ENCODE data around the gene SAMD8.
"Not testable (repeated sequence)": the region's sequence is repeated elsewhere in the genome, so short reads cannot be mapped to it uniquely, and the experiment has no call there.

SAMD8 gene

DNA sequence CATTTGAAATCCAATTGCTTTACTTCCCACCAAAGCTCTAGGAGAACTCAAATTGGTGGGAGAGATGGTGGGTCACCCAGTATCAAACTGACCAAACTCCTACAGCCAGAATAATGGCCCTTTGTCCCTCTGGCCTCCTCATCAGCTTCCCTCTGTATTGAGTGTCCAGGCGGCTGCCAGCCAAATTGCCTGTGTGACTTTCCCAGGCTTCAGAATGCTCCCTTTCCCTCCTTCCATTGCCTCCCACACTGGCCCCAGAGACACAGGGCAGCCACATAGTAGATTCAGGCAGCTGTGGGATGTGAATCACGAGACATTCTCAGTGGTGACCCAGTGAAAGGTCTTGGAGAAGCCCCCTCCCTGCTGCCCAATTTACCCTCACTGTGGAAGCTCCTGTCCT is 86.5 kb downstream of the SAMD8 start:
- no peaks in the 10 kb centered on the region for H3K36me3 Mint-ChIP-seq (ENCODE audit: low read depth)
- DNase-seq (no peak), ATAC-seq (no peak)
- no peak overlapping the region for H3K4me3 Mint-ChIP-seq
- no peaks in the 10 kb centered on the region for H3K4me1 Mint-ChIP-seq
- H3K27me3 Mint-ChIP-seq, result no peaks in the 10 kb centered on the region
- H3K9me3 Mint-ChIP-seq, result no peaks in the 10 kb centered on the region
- no peak overlapping the region for H3K27ac Mint-ChIP-seq

DNA sequence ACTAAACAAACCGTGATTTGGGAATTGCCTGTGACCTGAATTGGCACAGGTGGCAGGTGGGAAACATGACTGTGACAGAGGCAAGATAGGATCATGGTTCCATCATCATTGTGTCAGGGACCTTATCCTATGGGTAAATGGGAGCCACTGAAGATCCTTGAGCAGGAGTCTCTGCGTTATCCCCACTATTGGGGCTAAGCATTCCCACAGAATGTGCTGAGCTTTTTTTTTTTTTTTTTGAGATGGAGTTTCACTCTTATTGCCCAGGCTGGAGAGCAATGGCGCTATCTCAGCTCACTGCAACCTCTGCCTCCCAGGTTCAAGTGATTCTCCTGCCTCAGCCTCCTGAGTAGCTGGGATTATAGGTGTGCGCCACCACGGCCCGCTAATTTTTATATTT is 88.5 kb downstream of the SAMD8 start:
- not testable (repeated sequence) for H3K36me3 Mint-ChIP-seq (ENCODE audit: low read depth); H3K4me3 Mint-ChIP-seq; H3K27ac Mint-ChIP-seq; ATAC-seq; H3K9me3 Mint-ChIP-seq; DNase-seq; H3K27me3 Mint-ChIP-seq; H3K4me1 Mint-ChIP-seq

DNA sequence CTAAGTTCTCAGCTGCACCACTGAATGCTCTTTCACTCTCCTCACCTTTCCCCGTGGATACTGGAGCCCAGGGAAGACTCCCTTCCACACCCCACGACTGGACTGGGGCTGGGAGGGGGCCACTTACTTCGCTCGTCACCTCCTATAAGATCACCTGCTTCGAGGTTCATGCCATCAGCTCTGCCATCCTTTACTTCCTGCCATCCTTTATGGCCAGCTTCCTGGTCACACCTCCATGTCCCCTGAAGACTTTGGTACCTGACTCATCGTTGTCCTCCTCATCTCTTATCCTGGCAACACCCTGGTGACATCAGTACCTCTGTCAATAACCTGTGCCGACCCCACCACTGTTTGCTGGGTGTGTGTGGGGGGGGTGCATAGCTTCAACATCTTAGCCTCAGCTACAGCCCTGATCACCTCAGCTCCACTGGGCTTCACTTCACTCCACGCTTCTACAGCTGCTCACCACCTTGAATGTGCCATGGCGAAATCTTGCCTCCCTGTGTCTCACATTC is 90.4 kb downstream of the SAMD8 start:
- Mint-ChIP-seq H3K27me3 (no peaks in the 10 kb centered on the region), H3K4me1 (no peaks in the 10 kb centered on the region), H3K9me3 (no peaks in the 10 kb centered on the region), H3K27ac (no peak overlapping the region), H3K36me3 (ENCODE audit: low read depth) (no peaks in the 10 kb centered on the region), H3K4me3 (no peak overlapping the region)
- no peak for ATAC-seq
- no peak for DNase-seq

DNA sequence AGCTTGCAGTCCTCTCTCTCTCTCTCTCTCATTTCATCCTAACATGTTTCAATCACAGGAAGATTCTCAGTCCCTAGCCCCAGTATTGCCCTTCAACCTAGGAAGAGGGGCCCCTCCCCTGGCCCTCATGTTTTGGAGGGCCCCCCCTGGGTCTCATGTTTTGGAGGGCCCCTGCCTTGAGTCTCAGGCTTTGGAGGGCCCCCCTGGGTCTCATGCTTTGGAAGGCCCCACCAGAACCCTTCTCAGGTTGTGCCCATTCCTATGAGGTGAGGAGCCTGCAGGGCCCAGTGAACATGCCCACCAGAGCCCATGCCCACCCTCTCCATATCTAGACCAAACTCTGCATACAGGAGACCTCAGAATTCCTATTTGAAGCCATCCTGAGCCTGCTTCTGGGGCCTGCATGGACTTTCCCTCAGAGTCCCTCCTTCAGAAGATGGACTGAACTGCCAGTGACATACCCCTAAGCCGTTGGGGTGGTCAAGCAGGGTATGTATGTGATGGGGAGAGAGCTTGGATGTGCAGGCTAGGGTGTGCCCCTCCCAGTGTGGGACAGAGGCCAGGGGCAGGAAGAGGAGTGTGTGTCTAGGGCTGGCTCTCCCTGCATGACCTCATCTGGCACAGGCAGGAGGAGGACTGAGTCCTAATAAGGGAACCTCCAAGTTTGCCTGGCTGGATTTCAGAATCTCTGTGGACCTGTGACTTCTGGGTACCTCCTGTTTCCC is 91.0 kb downstream of the SAMD8 start:
- no peaks in the 10 kb centered on the region for H3K27me3 Mint-ChIP-seq
- H3K4me3 Mint-ChIP-seq, result no peak overlapping the region
- H3K27ac Mint-ChIP-seq, result no peak overlapping the region
- DNase-seq, result no peak
- no peaks in the 10 kb centered on the region for H3K9me3 Mint-ChIP-seq
- H3K36me3 Mint-ChIP-seq (ENCODE audit: low read depth), result no peaks in the 10 kb centered on the region
- peaks cover 1% of the 10 kb centered on the region for H3K4me1 Mint-ChIP-seq
- no peak for ATAC-seq

DNA sequence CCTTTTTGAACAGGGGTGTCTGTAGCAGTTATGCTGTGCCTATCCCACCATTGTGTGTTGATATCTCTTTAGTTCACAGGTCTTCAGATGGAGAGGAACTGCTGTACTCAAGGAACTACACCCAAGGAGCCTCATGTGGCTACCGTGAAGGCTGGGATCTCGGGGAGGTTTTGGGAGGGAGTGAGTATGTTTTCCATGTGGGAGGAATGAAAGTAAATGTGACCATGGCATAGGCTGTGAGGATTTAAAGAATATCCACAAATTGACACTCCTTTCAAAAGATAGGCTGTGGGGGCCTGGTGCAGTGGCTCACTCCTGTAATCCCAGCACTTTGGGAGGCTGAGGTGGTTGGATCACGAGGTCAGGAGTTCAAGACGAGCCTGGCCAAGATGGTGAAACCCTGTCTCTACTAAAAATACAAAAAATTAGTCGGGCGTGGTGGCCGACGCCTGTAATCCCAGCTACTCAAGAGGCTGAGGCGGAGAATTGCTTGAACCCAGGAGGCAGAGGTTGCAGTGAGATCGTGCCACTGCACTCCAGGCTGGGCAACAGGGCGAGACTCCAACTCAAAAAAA is 91.7 kb downstream of the SAMD8 start:
- DNase-seq; H3K36me3 Mint-ChIP-seq (ENCODE audit: low read depth); H3K4me3 Mint-ChIP-seq; H3K9me3 Mint-ChIP-seq; H3K27ac Mint-ChIP-seq; H3K4me1 Mint-ChIP-seq; H3K27me3 Mint-ChIP-seq; ATAC-seq: not testable (repeated sequence)

DNA sequence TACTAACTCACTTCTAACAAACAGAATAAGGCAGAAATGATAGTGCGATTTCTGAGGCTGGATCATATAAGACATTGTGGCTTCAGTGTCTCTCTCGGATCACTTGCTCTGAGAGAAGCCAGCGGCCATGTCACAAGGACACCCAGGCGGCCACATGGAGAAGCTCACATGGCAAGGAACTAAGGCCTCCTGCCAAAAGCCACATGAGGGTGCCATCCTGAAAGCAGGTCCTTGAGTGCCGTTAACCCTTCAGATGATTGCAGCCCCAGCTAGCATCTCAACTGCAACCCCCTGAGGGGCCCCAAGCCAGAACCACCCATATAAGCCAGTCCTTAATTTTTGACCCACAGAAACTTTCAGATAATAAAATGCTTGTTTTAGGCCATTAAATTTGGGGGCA is 92.3 kb downstream of the SAMD8 start:
- Mint-ChIP-seq H3K36me3 (ENCODE audit: low read depth) (no peaks in the 10 kb centered on the region), H3K4me1 (peaks cover 13% of the 10 kb centered on the region), H3K27me3 (no peaks in the 10 kb centered on the region), H3K27ac (no peak overlapping the region), H3K4me3 (no peak overlapping the region), H3K9me3 (no peaks in the 10 kb centered on the region)
- DNase-seq, result no peak
- no peak for ATAC-seq

DNA sequence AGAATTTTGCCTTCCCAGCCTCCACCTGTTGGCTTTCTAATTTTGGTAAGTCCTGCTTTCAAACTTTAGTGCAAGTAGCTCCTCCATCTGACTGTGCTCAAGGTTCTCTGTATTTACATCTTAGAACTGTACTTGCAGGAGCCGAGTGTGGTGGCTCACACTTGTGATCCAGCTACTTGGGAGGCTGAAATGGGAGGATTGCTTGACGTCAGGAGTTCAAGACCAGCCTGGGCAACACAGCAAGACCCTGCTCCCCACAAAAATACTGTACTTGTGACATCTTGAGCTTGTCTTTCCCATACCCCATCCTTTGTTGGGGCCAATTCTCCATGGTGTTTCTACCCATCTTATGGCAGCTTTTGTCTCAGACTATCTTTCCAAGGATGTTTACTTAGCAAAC is 94.5 kb downstream of the SAMD8 start:
- H3K36me3 Mint-ChIP-seq (ENCODE audit: low read depth), result no peaks in the 10 kb centered on the region
- H3K27me3 Mint-ChIP-seq, result no peaks in the 10 kb centered on the region
- H3K4me1 Mint-ChIP-seq, result peaks cover 24% of the 10 kb centered on the region
- DNase-seq (no peak), ATAC-seq (no peak)
- no peak overlapping the region for H3K4me3 Mint-ChIP-seq
- no peak overlapping the region for H3K27ac Mint-ChIP-seq
- H3K9me3 Mint-ChIP-seq, result no peaks in the 10 kb centered on the region

DNA sequence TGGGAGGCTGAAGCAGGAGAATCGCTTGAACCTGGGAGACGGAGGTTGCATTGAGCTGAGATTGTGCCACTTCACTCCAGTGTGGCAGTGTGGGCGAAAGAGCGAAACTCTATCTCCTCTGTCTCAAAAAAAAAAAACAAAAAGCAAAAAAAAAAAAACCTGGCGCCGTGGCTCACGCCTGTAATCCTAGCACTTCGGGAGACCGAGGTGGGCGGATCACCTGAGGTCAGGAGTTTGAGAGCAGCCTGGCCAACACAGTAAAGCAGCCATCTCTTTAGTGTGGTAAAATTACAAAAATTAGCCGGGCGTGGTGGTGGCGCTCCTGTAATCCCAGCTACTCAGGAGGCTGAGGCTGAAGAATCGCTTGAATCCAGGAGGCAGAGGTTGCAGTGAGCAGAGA is 95.2 kb downstream of the SAMD8 start:
- H3K4me3 Mint-ChIP-seq; H3K27me3 Mint-ChIP-seq; H3K27ac Mint-ChIP-seq; H3K36me3 Mint-ChIP-seq (ENCODE audit: low read depth); H3K9me3 Mint-ChIP-seq; DNase-seq; ATAC-seq: not testable (repeated sequence)
- H3K4me1 Mint-ChIP-seq, result peaks cover 28% of the 10 kb centered on the region

DNA sequence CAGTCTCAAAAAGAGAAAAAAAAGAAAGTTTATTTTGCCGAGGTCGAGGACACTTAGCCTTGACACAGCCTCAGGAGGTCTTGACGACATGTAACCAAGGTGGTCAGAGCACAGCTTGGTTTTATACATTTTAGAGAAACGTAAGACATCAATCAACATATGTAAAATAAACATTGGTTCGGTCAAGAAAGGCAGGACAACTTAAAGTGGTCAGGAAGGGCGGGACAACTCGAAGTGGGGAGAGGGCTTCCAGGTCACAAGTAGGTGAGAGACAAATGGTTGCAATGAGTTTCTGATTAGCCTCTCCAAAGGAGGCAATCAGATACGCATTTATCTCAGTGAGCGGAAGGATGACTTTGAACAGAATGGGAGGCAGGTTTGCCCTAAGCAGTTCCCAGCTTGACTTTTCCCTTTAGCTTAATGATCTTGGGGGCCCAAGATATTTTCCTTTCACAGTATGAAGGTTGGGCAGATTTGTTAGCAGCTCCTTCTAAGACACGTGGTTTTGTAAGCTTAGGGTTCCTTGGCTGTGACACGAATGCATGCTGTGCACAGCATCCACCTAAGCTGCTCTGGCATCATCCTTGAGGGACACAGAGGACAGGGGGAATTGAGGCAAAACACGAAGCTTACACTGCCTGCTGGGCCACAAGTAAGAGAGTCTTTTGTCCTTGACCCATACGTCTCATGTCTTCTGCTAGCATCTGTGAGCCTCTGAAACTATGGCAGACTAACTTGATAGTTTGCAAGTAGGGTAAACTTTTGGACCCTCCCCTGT is 95.8 kb downstream of the SAMD8 start:
- peaks cover 11% of the 10 kb centered on the region for H3K36me3 Mint-ChIP-seq (ENCODE audit: low read depth)
- ATAC-seq, result no peak
- no peaks in the 10 kb centered on the region for H3K27me3 Mint-ChIP-seq
- no peak overlapping the region for H3K4me3 Mint-ChIP-seq
- no peaks in the 10 kb centered on the region for H3K9me3 Mint-ChIP-seq
- peaks cover 34% of the 10 kb centered on the region for H3K4me1 Mint-ChIP-seq
- H3K27ac Mint-ChIP-seq, result no peak overlapping the region
- no peak for DNase-seq

DNA sequence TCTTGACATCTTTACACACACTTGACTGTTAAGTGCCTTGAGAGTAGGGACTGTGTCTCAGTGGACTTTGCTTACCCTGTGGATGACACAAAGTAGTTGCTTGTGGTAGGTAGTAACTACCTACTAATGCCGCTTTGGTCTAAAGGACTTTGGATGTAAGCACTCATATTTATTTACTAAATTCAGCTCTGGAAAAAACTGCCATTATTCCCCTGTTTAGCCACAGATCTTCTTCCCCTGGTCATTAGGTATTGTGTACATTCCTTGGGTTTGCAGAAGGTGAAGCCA is 96.3 kb downstream of the SAMD8 start:
- H3K4me3 Mint-ChIP-seq, result no peak overlapping the region

DNA sequence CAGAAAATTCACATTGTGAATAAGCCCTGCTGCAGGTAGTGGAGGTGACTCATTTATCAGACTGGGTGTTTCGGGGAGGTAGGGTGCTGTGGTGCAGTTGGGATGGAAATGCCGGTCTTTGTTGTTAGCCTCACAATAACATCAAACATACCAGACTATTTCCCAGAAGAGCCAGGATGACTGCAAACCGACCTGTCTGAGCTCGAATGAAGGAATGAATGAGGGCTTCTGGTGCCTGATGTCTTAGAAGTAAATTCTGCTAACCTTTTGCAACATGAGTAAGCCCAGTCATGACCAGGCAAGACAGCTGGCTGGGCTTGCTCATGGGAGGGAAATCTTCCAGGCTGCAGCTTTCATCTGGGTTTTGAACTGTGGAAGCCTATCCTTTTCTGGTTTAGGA is 96.7 kb downstream of the SAMD8 start:
- Mint-ChIP-seq H3K27ac (peak overlapping the region; percentile 84), H3K9me3 (no peaks in the 10 kb centered on the region), H3K4me3 (peak overlapping the region; percentile 37), H3K36me3 (ENCODE audit: low read depth) (peaks cover 18% of the 10 kb centered on the region), H3K4me1 (peaks cover 44% of the 10 kb centered on the region), H3K27me3 (no peaks in the 10 kb centered on the region)
- ATAC-seq (no peak), DNase-seq (peak; percentile 7)

More for the DNA sequence above, 96.3 kb downstream of the SAMD8 start:
- Mint-ChIP-seq H3K27me3 (no peaks in the 10 kb centered on the region), H3K27ac (peak overlapping the region; percentile 84), H3K9me3 (no peaks in the 10 kb centered on the region), H3K36me3 (ENCODE audit: low read depth) (peaks cover 16% of the 10 kb centered on the region), H3K4me1 (peaks cover 40% of the 10 kb centered on the region)
- ATAC-seq (no peak), DNase-seq (no peak)

DNA sequence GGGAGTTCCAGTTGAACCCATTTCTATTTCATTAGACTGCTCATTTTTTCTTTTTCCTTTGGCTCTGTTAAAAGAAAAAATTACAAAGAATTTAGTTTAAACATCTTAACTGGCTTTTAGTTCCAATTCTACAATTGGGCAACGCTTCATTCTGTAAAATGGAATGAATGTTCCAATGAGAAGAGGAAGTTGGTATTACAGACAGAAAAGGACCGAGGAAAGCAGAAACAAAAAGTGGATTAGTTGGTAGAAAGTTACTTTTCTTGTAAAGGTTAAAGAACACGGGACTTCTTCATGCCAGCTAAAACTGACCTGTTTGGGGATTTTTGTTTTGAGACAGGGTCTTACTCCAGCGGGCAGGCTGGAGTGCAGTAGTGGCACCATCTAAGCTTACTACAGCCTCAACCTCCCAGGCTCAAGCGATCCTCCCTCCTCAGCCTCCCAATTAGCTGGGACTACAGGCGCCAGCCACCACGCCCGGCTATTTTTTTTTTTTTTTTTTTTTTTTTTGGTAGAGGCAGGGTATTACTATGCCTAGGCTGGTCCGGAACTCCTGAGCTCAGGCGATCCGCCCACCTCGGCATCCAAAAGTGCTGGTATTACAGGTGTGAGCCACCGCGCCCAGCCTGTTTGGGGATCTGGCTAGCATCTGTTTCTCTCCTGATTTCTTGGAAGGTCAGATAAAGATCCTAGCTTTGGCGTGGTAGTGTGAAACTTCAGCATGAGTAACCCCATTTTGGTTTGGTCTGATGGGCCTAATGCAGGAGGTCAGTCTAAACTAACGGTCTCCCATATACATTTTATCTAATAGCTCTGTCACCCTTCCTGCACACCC is 97.8 kb downstream of the SAMD8 start:
- Mint-ChIP-seq H3K36me3 (ENCODE audit: low read depth) (peaks cover 24% of the 10 kb centered on the region), H3K27ac (peak overlapping the region; percentile 100), H3K9me3 (no peaks in the 10 kb centered on the region), H3K27me3 (no peaks in the 10 kb centered on the region), H3K4me3 (peak overlapping the region; percentile 91), H3K4me1 (peaks cover 52% of the 10 kb centered on the region)
- ATAC-seq, result no peak
- DNase-seq, result peak; percentile 13

DNA sequence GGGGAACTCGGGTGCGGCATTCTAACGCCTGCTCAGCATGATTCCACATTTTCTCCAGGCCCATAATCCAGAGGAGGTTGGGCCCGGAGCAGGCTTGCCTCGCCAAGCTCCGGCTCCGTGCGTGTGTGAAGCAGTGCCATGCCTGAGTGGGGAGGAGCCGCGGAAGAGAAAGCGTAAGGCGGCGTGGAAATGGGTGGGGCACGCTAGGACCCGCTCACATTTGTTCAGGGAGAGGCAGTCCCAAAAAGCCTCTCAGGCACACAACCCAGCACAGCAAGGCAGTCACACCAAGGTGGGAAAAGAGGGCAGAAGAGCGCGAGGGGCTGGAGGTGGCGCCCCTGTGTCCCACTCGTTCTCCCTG is 98.4 kb downstream of the SAMD8 start:
- peaks cover 29% of the 10 kb centered on the region for H3K36me3 Mint-ChIP-seq (ENCODE audit: low read depth)

DNA sequence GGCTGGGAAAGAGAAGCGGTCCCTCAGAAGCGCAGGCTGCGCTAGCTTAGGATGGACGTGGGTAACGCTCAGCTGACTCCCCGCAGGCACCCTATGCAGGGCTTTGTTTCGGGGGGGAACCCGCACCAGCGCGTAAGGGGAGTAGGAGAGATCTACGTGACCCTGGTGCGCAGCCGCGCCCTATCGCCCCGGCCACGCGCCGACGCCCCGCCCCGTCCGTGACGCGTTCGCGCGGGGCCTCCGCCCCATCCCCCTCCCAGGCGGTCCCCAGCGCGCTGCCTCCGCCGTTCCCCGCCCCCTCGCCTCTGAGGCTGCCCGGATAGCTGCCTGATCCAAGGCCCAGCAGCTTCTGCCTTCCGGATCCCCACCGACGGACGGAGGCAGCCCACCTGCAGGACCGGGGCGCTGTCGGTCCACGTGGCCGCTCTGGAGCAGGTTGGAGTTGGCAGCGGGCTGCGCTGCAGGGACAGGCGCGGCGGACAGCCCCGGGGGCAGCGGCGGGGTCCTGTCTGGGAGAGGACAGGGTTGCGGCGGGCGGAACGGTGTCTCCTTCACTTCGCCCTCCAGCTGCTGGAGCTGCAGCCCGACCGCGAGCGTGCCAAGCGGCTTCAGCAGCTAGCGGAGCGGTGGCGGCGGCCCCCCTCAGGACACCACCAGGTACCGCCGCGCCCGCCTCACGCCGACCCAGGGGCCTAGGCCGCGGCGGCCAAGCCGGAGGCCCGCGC is 99.0 kb downstream of the SAMD8 start, which contains the start of gene VDAC2:
TSS of gene VDAC2 (plus strand) at position 515 of the 725 bp plus-strand sequence. CDS start 363 bp downstream, outside the sequence.
- peak; percentile 96 for DNase-seq
- Mint-ChIP-seq H3K27me3 (no peaks in the 10 kb centered on the region), H3K9me3 (no peaks in the 10 kb centered on the region), H3K36me3 (ENCODE audit: low read depth) (peaks cover 31% of the 10 kb centered on the region), H3K4me3 (peak within 1 kb of the TSS; percentile 91), H3K27ac (peak within 1 kb of the TSS; percentile 100), H3K4me1 (peaks cover 61% of the 10 kb centered on the region)
- ATAC-seq, result peak; percentile 82

More for the DNA sequence above, 98.4 kb downstream of the SAMD8 start:
- Mint-ChIP-seq H3K4me1 (peaks cover 58% of the 10 kb centered on the region), H3K27ac (peak overlapping the region; percentile 100), H3K9me3 (no peaks in the 10 kb centered on the region), H3K27me3 (no peaks in the 10 kb centered on the region), H3K4me3 (peak overlapping the region; percentile 91)
- DNase-seq (peak; percentile 71), ATAC-seq (peak; percentile 56)
